HL-60 (cell line): ENCODE measurements around the gene MED31.

Experiments used
- DNase-seq, 2 experiments: peaks; one replicate each; pipeline ENCODE4 v3.0.0-alpha.2; 2010 to 2020; ENCODE audit warnings: low read depth in 1 of 2, low spot score in 1 of 2
- H3K27ac ChIP-seq: fragments of 250-450 bp; sonication (Bioruptor Pico); replicated peaks from 2 replicates; pipeline ENCODE4 v1.5.1; 2020; ENCODE audit warnings: mild to moderate bottlenecking, moderate library complexity
- H3K27me3 ChIP-seq: fragments of 250-450 bp; sonication (Bioruptor Pico); 2 replicates; pipeline ENCODE4 v1.5.1; 2021; ENCODE audit warnings: mild to moderate bottlenecking, moderate library complexity; ENCODE audit not compliant: insufficient read depth, poor library complexity, severe bottlenecking
- H3K4me3 ChIP-seq: replicated peaks from 2 replicates; pipeline ENCODE4 v1.5.1; 2011; ENCODE audit warnings: mild to moderate bottlenecking, control low read depth, low read length; ENCODE audit not compliant: insufficient read depth
- CTCF ChIP-seq: IDR thresholded peaks from one replicate; pipeline ENCODE4 v1.5.1; 2011; ENCODE audit warnings: low read length, control low read depth, inconsistent platforms; ENCODE audit not compliant: insufficient read depth
- GABPA ChIP-seq: IDR thresholded peaks from 2 replicates; pipeline ENCODE4 v1.6.1; 2012; ENCODE audit warnings: low read depth
- POLR2AphosphoS5 ChIP-seq: IDR thresholded peaks from 2 replicates; pipeline ENCODE4 v1.6.1; 2012; ENCODE audit warnings: low read depth
- REST ChIP-seq: IDR thresholded peaks from 2 replicates; pipeline ENCODE4 v1.6.1; 2012; ENCODE audit warnings: low read depth; ENCODE audit not compliant: insufficient replicate concordance
- SPI1 ChIP-seq: IDR thresholded peaks from 2 replicates; pipeline ENCODE4 v1.6.1; 2012; ENCODE audit warnings: low read depth, mild to moderate bottlenecking, borderline replicate concordance

MED31 gene

GRCh38 chr17:6690641-6691040 lies 39.2 kb upstream of the MED31 start:
- no peak for DNase-seq
- TF ChIP-seq GABPA, result no peak
- no peak for TF ChIP-seq CTCF
- TF ChIP-seq REST, result no peak
- TF ChIP-seq SPI1, result no peak
- TF ChIP-seq POLR2AphosphoS5, result no peak
- Histone ChIP-seq H3K4me3 (no peak overlapping the region), H3K27ac (no peak overlapping the region), H3K27me3 (no peaks in the 10 kb centered on the region)

- H3K27me3 ChIP-seq, result no peaks in the 10 kb centered on the region
- no peak overlapping the region for H3K27ac ChIP-seq
- no peak for TF ChIP-seq REST
- no peak for TF ChIP-seq GABPA
- TF ChIP-seq POLR2AphosphoS5, result no peak
- TF ChIP-seq CTCF, result no peak
- no peak for TF ChIP-seq SPI1
- no peak for DNase-seq
- H3K4me3 ChIP-seq, result no peak overlapping the region
These were observed 37.5 kb upstream of the MED31 start for GRCh38 chr17:6688944-6689343.

GRCh38 chr17:6686026-6686425 lies 34.6 kb upstream of the MED31 start:
- TF ChIP-seq POLR2AphosphoS5, result no peak
- no peak for TF ChIP-seq GABPA
- no peak for TF ChIP-seq CTCF
- no peak for TF ChIP-seq SPI1
- TF ChIP-seq REST, result no peak
- no peak for DNase-seq
- no peak overlapping the region for H3K4me3 ChIP-seq
- H3K27ac ChIP-seq, result no peak overlapping the region
- H3K27me3 ChIP-seq, result no peaks in the 10 kb centered on the region
